ENCODE results near the gene CDH24. TPM values are rescaled to one million over a fixed set of nuclear protein-coding genes. Genes with fewer than 3 reads are reported as not detected.
A peak's percentile ranks its signal among the peaks of the same experiment; 100 is the strongest.

CDH24 gene
- total and polyA plus RNA-seq, 9 of the 15 experiments (the other 6 are each of a cell fraction or from before 2014, with no cell fraction given): 0.04 to 16.2 (median 4.9) TPM

DNA sequence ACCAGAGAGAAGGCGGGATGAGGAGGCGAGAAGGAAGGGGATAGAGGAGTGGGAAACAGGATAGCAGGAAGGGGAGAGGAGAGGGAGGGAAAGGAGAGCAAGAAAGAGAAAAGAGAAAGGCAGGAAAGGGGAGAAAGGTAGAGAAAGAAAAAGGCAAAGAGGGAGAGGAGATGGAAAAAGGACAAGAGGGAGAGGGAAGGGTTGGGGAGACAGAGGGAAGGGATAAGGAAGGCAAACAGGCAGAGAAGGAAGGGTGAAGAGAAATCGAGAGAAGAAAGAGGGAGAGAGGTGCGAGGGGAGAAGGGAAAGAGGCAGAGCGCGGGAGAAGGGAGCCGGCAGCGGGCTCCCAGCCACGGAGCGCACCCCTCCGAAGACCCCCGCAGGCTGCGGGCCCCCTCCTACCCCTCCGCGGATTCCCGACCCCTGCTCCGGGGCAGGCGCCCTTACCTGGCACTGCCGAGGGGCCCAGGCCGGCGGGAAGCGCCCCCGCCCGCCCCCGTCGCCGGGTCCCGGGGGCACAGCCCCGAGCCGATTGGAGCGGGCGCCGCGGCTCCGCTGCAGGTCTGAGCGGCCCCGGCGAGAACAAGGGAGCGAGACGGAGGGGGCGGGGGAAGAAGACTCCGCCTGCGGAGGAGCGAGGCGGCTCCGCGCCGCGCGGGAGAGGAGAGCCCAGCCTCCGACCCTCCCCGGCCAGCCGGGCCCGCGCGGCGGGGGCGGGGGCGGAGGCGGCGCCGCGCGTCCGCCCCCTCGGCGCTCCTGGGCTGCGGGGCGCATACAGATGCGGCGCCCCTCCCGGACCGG lies at the start of gene CDH24 (continued):
- TF ChIP-seq STAT5B (CRISPR knock-in tag; IDR thresholded peaks at IDR 0.05) (no peak), ILK (tag; IDR thresholded peaks at IDR 0.05; ENCODE audit: borderline replicate concordance, low read depth) (no peak), TCF7L2 (IDR thresholded peaks at IDR 0.05; ENCODE audit: low read depth, low read length) (no peak), TEAD1 (CRISPR knock-in tag; IDR thresholded peaks at IDR 0.05) (no peak), PHTF2 (CRISPR knock-in tag; IDR thresholded peaks at IDR 0.05) (no peak), MTF1 (CRISPR knock-in tag; IDR thresholded peaks at IDR 0.05; ENCODE audit: borderline replicate concordance) (no peak), SUPT5H (IDR thresholded peaks at IDR 0.05) (no peak), EGR1 (conservative IDR thresholded peaks at IDR 0.05) (peak; percentile 48; the same call in 1 of the 2 replicates), NR2F6 (CRISPR knock-in tag; IDR thresholded peaks at IDR 0.05) (no peak), KDM1A (IDR thresholded peaks at IDR 0.05) (no peak)
- TF ChIP-seq, protein P1, sequence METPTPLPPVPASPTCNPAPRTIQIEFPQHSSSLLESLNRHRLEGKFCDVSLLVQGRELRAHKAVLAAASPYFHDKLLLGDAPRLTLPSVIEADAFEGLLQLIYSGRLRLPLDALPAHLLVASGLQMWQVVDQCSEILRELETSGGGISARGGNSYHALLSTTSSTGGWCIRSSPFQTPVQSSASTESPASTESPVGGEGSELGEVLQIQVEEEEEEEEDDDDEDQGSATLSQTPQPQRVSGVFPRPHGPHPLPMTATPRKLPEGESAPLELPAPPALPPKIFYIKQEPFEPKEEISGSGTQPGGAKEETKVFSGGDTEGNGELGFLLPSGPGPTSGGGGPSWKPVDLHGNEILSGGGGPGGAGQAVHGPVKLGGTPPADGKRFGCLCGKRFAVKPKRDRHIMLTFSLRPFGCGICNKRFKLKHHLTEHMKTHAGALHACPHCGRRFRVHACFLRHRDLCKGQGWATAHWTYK (CRISPR knock-in tag; IDR thresholded peaks at IDR 0.05): no peak
- TF ChIP-seq, protein P2, sequence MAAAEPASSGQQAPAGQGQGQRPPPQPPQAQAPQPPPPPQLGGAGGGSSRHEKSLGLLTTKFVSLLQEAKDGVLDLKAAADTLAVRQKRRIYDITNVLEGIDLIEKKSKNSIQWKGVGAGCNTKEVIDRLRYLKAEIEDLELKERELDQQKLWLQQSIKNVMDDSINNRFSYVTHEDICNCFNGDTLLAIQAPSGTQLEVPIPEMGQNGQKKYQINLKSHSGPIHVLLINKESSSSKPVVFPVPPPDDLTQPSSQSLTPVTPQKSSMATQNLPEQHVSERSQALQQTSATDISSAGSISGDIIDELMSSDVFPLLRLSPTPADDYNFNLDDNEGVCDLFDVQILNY (CRISPR knock-in tag; IDR thresholded peaks at IDR 0.05): no peak
- TF ChIP-seq, protein P3, sequence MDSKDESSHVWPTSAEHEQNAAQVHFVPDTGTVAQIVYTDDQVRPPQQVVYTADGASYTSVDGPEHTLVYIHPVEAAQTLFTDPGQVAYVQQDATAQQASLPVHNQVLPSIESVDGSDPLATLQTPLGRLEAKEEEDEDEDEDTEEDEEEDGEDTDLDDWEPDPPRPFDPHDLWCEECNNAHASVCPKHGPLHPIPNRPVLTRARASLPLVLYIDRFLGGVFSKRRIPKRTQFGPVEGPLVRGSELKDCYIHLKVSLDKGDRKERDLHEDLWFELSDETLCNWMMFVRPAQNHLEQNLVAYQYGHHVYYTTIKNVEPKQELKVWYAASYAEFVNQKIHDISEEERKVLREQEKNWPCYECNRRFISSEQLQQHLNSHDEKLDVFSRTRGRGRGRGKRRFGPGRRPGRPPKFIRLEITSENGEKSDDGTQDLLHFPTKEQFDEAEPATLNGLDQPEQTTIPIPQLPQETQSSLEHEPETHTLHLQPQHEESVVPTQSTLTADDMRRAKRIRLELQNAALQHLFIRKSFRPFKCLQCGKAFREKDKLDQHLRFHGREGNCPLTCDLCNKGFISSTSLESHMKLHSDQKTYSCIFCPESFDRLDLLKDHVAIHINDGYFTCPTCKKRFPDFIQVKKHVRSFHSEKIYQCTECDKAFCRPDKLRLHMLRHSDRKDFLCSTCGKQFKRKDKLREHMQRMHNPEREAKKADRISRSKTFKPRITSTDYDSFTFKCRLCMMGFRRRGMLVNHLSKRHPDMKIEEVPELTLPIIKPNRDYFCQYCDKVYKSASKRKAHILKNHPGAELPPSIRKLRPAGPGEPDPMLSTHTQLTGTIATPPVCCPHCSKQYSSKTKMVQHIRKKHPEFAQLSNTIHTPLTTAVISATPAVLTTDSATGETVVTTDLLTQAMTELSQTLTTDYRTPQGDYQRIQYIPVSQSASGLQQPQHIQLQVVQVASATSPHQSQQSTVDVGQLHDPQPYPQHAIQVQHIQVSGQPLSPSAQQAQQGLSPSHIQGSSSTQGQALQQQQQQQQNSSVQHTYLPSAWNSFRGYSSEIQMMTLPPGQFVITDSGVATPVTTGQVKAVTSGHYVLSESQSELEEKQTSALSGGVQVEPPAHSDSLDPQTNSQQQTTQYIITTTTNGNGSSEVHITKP (IDR thresholded peaks at IDR 0.05; ENCODE audit: partially characterized antibody): no peak
- TF ChIP-seq, protein P4, sequence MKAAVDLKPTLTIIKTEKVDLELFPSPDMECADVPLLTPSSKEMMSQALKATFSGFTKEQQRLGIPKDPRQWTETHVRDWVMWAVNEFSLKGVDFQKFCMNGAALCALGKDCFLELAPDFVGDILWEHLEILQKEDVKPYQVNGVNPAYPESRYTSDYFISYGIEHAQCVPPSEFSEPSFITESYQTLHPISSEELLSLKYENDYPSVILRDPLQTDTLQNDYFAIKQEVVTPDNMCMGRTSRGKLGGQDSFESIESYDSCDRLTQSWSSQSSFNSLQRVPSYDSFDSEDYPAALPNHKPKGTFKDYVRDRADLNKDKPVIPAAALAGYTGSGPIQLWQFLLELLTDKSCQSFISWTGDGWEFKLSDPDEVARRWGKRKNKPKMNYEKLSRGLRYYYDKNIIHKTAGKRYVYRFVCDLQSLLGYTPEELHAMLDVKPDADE (conservative IDR thresholded peaks at IDR 0.05; ENCODE audit: control insufficient read depth, low read depth, low read length): no peak
- TF ChIP-seq, protein P5, sequence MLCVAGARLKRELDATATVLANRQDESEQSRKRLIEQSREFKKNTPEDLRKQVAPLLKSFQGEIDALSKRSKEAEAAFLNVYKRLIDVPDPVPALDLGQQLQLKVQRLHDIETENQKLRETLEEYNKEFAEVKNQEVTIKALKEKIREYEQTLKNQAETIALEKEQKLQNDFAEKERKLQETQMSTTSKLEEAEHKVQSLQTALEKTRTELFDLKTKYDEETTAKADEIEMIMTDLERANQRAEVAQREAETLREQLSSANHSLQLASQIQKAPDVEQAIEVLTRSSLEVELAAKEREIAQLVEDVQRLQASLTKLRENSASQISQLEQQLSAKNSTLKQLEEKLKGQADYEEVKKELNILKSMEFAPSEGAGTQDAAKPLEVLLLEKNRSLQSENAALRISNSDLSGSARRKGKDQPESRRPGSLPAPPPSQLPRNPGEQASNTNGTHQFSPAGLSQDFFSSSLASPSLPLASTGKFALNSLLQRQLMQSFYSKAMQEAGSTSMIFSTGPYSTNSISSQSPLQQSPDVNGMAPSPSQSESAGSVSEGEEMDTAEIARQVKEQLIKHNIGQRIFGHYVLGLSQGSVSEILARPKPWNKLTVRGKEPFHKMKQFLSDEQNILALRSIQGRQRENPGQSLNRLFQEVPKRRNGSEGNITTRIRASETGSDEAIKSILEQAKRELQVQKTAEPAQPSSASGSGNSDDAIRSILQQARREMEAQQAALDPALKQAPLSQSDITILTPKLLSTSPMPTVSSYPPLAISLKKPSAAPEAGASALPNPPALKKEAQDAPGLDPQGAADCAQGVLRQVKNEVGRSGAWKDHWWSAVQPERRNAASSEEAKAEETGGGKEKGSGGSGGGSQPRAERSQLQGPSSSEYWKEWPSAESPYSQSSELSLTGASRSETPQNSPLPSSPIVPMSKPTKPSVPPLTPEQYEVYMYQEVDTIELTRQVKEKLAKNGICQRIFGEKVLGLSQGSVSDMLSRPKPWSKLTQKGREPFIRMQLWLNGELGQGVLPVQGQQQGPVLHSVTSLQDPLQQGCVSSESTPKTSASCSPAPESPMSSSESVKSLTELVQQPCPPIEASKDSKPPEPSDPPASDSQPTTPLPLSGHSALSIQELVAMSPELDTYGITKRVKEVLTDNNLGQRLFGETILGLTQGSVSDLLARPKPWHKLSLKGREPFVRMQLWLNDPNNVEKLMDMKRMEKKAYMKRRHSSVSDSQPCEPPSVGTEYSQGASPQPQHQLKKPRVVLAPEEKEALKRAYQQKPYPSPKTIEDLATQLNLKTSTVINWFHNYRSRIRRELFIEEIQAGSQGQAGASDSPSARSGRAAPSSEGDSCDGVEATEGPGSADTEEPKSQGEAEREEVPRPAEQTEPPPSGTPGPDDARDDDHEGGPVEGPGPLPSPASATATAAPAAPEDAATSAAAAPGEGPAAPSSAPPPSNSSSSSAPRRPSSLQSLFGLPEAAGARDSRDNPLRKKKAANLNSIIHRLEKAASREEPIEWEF (CRISPR knock-in tag; IDR thresholded peaks at IDR 0.05): no peak
